ELF-1 (cell line): ENCODE data around the gene MAD1L1.
"Not testable (repeated sequence)": the region's sequence is repeated elsewhere in the genome, so short reads cannot be mapped to it uniquely, and the experiment has no call there.

Experiments used
- DNase-seq: peaks from one replicate; pipeline ENCODE4 v3.0.0-alpha.2; 2016; ENCODE audit warnings: low read depth, low spot score

MAD1L1 gene

GRCh38 chr7:1974290-1975101, 258.2 kb downstream of the MAD1L1 start:
- no peak for DNase-seq

- DNase-seq: no peak
Measured at GRCh38 chr7:1973321-1974251, 259.2 kb downstream of the MAD1L1 start.

GRCh38 chr7:1972744-1973143, 260.0 kb downstream of the MAD1L1 start:
- no peak for DNase-seq

- no peak for DNase-seq
Measured at GRCh38 chr7:1971946-1972654, 260.6 kb downstream of the MAD1L1 start.

GRCh38 chr7:1970895-1971294, 261.9 kb downstream of the MAD1L1 start:
- no peak for DNase-seq

GRCh38 chr7:1970285-1970660, 262.5 kb downstream of the MAD1L1 start:
- DNase-seq: not testable (repeated sequence)

- no peak for DNase-seq
Measured at GRCh38 chr7:1969459-1970284, 263.1 kb downstream of the MAD1L1 start.

GRCh38 chr7:1968397-1969111, 264.2 kb downstream of the MAD1L1 start:
- DNase-seq: no peak

- no peak for DNase-seq
Measured at GRCh38 chr7:1967512-1968396, 265.0 kb downstream of the MAD1L1 start.

GRCh38 chr7:1966631-1967200, 266.0 kb downstream of the MAD1L1 start:
- DNase-seq: no peak

- DNase-seq: no peak
Measured at GRCh38 chr7:1965579-1966294, 267.0 kb downstream of the MAD1L1 start.

- no peak for DNase-seq
Measured at GRCh38 chr7:1964913-1965578, 267.7 kb downstream of the MAD1L1 start.

GRCh38 chr7:1964211-1964912, 268.4 kb downstream of the MAD1L1 start:
- no peak for DNase-seq

- no peak for DNase-seq
Measured at GRCh38 chr7:1963575-1963974, 269.2 kb downstream of the MAD1L1 start.

- no peak for DNase-seq
Measured at GRCh38 chr7:1961701-1962276, 271.0 kb downstream of the MAD1L1 start.

GRCh38 chr7:1959305-1959704, 273.4 kb downstream of the MAD1L1 start:
- no peak for DNase-seq
